Measurements from ENCODE around the gene IRF8.

DNA sequence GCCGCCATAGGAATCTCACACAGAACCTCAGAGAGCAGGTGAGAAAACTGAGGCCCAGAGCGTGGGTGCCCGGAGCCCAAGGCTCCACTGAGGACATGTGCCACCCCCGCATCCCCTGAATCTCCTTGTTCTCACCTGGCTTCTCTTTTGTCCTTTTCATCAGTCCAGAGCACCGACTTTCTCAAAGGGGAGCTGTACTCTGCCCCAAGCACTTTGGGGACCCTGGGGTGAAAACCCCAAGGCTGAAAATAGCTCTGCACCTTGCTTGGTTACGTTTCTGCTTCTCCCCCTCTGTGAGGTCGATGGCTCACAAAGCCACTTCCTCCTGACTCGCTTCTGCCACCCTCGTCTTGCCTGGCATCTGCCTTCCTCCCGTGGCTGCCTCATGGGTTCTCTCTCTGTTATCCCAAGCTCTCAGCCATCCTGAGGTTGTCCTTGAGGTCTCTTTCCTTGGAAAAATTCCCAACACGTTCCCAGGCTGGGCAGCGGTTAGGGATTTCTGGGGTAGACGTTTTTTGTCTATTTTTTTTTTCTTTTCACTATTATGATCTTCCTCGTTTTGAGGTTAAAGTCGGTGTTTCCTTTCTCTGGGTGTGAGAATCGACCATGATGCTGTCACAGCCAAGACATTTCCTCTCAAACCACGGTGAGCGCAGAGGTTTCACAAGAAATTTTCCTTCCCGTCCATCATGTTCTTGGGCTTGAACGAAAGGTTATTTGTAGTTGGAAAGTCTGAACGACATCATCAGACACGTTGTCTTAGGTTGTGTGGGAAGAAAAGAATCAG lies 37.2 kb downstream of the IRF8 start:
- TF ChIP-seq, protein P1, sequence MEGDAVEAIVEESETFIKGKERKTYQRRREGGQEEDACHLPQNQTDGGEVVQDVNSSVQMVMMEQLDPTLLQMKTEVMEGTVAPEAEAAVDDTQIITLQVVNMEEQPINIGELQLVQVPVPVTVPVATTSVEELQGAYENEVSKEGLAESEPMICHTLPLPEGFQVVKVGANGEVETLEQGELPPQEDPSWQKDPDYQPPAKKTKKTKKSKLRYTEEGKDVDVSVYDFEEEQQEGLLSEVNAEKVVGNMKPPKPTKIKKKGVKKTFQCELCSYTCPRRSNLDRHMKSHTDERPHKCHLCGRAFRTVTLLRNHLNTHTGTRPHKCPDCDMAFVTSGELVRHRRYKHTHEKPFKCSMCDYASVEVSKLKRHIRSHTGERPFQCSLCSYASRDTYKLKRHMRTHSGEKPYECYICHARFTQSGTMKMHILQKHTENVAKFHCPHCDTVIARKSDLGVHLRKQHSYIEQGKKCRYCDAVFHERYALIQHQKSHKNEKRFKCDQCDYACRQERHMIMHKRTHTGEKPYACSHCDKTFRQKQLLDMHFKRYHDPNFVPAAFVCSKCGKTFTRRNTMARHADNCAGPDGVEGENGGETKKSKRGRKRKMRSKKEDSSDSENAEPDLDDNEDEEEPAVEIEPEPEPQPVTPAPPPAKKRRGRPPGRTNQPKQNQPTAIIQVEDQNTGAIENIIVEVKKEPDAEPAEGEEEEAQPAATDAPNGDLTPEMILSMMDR (IDR thresholded peaks at IDR 0.05): no peak
- TF ChIP-seq POLR2A (IDR thresholded peaks at IDR 0.05): no peak
